Activated T-cell treated with anti-CD3 and anti-CD28 coated beads for 1 hour (primary cell): ENCODE results near the gene KLHL35.

Experiments
- DNase-seq: peaks from one replicate; pipeline ENCODE4 v3.0.0-alpha.2; 2020; ENCODE audit warnings: low read depth

The KLHL35 gene

GRCh38 chr11:75468534-75469340, 35.7 kb upstream of the KLHL35 start:
- no peak for DNase-seq

DNA sequence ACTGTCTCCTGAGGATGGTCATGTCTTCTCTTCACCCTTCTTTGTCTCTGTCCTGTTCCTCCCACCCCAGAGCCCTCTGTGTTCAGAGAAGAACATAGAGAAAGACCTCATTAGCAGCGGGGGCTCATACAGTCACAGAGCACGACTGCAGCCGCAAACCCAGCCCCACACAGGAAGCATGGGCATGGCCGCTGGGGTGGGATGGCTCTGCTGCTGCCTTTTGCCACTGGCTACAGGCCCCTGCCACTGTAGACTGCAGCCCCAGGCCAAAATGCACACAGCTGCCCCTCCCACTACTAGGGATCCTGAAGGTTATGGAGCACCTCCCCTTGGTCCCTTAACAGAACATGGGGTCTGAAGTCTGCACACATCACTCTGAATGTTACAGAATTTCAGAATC, 34.9 kb upstream of the KLHL35 start:
- DNase-seq, result no peak

DNA sequence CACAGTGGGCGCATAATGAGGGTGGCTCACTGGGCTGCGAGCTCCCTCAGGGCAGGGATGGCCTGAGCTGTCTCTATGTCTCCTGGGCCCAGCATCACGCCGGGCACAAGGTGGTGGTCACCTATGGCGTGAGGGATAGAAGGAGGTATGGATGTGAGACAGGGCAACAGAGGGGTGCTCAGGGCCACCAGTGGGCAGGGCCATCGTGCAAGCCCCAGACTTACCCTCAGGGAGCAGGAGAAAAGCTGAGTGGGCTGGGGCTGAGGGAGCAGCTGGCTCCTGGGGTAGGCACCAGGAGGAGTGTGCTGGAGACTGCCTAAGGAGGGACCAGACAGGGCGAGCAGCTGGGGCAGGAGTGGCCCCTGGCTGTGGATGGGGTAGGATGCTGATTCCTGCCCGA, 34.3 kb upstream of the KLHL35 start:
- DNase-seq, result no peak

DNA sequence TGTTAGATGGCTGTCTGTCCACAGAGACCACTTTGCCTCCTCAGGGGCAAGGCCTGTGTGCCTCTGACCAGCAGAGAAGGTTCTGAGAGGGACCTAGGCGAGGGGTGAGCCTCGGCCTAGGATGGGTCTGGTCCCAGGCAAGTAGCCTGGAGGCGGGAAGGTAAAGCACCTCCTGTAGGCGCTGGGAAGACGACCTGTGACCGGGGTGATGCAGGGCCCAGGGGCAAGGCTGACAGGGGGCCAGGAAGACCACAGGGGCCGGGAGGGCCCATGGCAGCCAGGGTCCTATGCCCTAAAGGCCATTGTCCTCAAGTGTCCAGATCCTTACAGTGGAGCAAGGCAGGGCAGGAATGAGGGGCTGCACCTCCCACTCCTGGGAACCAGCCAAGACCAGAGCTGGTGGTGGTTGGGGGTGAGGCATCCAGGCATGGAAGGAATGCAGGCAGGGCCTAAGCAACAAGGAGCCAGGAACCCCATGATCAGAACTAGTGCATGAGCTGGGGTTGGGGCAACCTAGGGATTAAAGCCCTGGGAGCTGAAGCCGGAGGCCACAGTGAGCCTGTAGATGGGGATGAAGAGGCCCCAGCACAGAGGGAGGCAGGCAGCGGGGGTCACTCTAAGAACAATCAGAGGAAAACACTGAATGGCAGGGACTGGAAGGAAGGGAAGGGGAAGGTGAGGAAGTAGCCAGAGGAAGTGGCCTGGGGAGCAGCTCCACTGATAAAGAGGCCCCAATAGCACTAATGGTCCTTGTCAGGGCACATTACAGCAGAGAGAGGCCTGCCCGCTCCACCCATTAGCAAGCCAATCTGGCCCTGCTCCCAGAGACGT, 32.9 kb upstream of the KLHL35 start:
- DNase-seq, result no peak

DNA sequence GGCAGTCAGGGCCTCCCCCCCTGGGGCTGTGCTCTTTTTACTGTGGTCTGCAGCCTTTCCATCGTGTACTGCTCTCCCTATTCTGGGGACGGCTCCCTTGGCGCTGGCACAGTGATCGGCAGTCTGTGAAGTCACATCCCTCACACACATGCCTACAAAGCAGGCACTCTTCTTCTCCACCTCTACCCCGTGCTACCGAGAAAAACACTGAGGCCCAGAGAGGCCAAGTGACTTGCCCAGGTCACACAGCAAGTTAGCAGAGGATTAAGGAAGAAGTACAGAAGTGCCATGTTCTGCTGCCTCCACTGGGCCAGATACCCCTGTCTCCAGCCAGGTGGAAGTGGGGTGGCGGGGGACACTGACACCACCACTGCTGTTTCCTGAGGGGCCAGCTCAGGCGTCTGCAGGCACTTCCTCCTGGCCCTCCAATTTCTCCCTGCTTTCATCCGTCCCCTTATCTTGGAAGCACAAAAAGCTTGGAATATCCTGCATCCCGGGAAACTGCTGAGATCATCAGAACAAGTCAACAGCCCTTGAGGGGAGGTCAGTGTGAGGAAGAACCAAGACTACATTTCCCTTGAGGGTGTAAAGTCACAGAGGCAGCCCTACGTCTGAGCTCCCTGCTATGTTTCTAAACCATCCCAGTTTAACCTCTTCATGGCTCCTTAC, 30.2 kb upstream of the KLHL35 start:
- DNase-seq, result no peak

GRCh38 chr11:75462117-75462653, 29.2 kb upstream of the KLHL35 start:
- no peak for DNase-seq

DNA sequence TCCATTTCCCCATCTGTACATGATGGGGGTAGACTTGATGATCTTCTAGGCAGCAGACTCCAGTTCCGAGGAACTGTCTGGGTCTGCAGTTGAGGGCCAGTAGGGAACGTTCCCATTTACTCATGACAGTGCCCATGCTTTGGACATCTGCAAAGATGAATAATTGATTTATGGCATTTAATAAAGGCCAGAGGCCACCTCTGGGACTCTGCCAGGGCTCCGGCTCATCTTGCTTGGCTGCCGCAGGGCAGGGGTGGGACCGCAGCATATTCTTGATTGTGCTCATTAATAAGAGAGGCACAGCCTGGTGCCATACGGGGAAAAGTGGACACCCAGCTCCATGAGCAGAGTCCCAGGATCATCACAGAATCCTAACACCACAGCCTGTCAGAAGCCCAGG, 28.1 kb upstream of the KLHL35 start:
- DNase-seq, result no peak

GRCh38 chr11:75456596-75457183, 23.7 kb upstream of the KLHL35 start:
- no peak for DNase-seq

GRCh38 chr11:75454987-75455386, 22.0 kb upstream of the KLHL35 start:
- DNase-seq, result no peak

DNA sequence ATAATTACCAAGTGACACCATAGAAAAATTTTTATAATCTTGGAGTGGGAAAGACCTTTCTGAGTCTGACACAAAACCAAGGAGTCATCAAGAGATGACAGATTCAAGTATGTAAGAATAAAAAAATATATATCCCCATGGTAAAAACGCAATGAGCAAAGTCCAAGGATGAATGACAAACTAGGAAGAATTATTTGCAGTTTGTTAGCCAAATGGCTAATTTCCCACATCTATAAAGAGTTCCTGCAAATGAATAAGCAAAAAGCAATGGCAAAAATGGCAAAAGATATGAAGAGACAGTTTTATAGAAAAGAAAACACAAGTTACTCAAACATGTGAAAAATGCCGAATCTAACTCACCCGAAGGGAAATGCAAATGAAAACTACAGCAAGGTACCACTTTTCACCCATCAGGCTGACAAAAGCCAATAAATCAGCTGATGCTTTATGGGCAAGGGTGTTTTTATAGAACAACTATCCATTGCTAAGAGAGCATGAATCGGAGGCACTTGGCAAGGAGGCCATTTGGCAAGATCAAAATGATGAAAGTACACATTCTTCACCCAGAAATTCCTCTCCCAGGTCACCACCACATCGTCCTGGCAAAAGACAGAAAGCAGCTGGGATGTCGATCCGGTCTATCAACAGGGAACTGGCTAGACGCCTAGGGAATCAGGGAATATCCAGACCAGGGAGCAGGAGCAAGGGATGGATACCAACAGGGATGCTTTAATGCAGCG, 21.1 kb upstream of the KLHL35 start:
- no peak for DNase-seq

DNA sequence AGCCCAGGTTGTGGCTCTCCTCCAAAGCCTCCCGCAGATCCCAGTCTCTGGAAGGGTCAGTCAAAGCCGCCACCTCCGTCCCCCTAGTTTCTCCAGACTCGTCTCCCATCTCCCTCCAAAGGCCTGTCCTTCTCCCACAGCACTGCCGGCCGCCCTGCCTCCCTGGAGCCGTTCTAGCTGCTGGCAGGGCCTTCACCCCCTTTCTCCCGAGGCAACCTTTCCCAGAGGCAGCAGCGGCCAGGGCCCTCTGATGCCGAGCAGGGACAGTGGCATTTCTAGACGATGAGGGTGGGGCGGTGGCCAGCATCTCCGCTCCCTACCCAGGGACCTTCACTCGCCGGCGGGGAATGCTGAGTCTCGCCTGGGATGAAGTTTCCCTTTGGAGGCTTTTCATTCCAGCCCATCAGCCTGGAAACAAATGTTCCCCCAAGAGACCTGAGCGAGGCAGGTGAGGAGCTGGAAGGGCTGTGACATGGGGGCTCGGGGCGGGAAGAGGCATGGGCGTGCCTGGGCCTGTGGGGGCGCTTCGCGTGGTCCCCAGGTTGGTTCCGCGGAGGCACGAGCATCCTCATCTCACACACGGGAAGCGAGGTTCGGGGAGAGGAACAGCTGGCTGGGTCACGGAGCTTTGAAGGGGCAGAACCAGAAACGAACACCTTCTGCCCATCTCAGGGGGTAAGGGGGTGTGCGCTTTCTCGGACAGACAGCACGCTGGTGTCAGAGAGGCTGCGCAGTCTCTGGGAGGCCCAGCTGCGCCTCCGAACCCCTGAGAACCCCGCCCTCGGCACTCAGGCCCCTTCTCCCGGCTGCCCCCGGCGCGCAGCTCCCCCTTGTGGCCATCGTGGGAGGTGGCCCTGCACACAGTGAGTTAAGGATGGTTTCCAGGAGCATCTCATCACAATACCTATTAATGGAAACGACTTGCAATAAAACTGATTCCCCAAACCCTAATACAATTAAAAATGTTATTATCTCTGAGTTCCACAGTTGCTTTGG, 18.1 kb upstream of the KLHL35 start:
- DNase-seq, result no peak

DNA sequence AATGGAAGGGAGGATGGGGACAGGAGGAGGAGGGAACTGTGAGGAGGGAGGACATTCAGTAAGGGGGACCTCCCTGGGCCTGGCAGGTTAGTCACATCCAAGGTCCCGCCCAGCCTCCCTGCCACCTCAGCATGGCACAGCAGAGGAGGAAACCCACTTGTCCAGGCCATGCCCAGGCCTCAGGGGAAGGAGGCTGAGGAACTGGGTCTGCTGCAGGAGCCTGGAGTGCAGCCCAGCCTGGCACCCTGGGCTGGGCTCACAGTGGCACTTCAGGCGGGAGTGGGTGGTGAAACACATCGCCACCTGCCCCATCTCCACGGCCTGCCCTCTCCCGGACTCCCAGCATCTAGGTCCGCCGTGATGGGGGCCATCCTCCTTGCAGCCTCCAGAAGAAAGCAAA, 17.2 kb upstream of the KLHL35 start:
- no peak for DNase-seq

DNA sequence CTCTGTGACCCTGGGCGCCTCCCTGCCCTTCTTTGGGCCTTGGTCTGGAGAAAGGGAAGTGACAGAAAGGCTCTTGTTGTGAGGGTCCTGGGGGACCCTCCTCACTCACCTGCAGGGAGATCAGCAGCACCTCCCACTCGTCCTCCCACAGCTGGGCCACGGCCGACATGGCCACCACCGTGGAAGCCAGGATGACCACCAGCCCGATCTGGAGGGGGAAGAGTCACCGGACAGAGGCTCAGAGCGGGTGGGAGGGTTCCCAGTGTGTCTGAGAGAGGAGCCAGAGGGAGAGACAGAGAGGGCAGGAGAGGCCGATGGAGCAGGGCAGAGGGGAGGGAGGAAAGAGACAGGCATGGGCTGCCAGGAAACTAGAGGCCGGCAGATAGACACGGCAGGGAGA, 16.8 kb upstream of the KLHL35 start:
- no peak for DNase-seq

GRCh38 chr11:75449271-75449670, 16.3 kb upstream of the KLHL35 start:
- no peak for DNase-seq

DNA sequence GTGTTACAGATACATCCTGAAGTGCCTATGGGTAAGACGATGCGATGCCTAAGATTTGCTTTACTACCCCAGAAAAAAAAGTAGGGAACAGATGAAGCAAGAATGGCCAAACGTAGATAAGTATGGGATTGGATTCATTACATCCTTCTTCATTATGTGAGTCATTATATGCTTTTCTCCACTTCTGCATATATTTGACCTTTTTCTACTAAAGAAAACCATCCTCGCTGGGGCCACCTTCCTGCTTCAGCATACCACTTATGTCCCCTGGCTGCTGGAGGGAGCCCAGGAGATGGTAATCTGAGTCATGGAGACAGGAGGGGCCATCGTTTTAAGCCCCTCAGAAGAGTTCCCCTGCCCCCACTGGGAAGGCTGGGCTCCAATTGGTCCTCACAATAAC, 14.4 kb upstream of the KLHL35 start:
- no peak for DNase-seq

- DNase-seq, result peak; percentile 68
These were observed 12.4 kb upstream of the KLHL35 start for GRCh38 chr11:75445315-75445953.

GRCh38 chr11:75443043-75443442, 10.0 kb upstream of the KLHL35 start:
- no peak for DNase-seq

DNA sequence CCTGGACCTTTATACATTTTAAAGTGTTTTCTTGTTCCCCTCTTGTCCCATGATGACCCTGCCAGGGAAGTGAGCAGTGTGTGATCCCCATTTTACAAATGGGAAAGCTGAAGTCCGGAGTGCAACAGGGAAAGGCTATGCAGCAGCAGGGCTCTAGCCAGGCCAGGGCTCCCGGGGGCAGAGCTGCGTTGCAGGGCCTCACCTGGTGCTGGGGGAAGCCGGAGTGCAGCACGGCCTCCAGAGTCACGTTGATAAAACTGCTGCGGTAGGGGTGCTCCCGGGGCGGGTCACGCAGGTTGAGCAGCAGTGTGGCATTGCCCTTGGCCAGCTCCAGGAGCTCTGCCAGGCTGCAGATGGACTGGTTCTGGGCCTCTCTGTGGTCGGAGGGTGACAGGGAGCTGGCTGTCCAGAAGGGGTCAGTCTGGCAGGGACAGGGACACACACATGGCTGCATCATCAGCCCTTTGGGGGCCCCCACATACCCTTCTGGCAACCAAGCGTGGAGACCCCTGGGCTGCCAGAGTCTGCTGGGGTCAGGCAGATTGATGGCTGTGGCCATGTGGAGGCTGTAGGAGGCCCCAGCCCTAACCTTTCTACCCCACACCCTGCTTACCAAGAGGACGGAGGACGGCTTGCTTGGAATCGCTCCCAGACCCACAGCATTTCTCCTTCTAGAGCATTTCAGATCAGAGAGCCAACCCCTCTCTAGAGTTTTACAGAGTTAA, 9.3 kb upstream of the KLHL35 start:
- DNase-seq, result no peak

GRCh38 chr11:75441804-75442132, 8.8 kb upstream of the KLHL35 start:
- no peak for DNase-seq
